Adrenal gland (tissue), 5 donors: ENCODE data around the gene IGF2R.

Source experiments
- CTCF ChIP-seq, 6 experiments: fragments of 450-650 bp in 4 of 6; fragments of 200-600 bp in 2 of 6; sonication (generic) in 1 of 6; IDR thresholded peaks; 1 replicate in 5 of 6; 2 replicates in 1 of 6; pipeline versions ENCODE4 v1.5.1 to v1.8.0; 2016 to 2021; ENCODE audit warnings: antibody characterized with exemption in 6 of 6, mild to moderate bottlenecking in 2 of 6, moderate library complexity in 1 of 6
- POLR2A ChIP-seq, 2 donors: fragments of 450-650 bp; IDR thresholded peaks; one replicate each; pipeline ENCODE4 v1.6.1; 2017; ENCODE audit warnings: antibody characterized with exemption in 2 of 2, mild to moderate bottlenecking in 2 of 2, moderate library complexity in 1 of 2
- donor health status: DM: no; HTN: no; CAD: no.

GRCh38 chr6:159971341-159972178 is 2.7 kb downstream of the IGF2R start:
- TF ChIP-seq CTCF (IDR thresholded peaks at IDR 0.05) (no peak), POLR2A (IDR thresholded peaks at IDR 0.05) (no peak)
